Fibroblast of villous mesenchyme (primary cell): Measurements from ENCODE around the gene CLDN20. TPM values are rescaled to one million over a fixed set of nuclear protein-coding genes. Genes with fewer than 3 reads are reported as not detected.

Experiments used
- DNase-seq: peaks from one replicate; pipeline ENCODE4 v3.0.0-alpha.2; 2010; ENCODE audit warnings: low read depth
- H3K4me3 ChIP-seq: 2 replicates; pipeline ENCODE4 v1.5.1; 2011; ENCODE audit warnings: low read depth, mild to moderate bottlenecking, low read length
- total RNA-seq: library from RNA; depleted of rRNA; stranded (reverse); fragments of >200 nt; gene quantifications from 2 replicates; pipeline ENCODE4 v1.2.3, GENCODE V29; 2012
- TF ChIP-seq, protein P1 (sequence below): IDR thresholded peaks from 2 replicates; pipeline ENCODE4 v1.5.1; 2012; ENCODE audit warnings: low read depth, mild to moderate bottlenecking, low read length; ENCODE audit not compliant: insufficient read depth

The CLDN20 gene
- total RNA-seq, 1 donor: not detected

DNA sequence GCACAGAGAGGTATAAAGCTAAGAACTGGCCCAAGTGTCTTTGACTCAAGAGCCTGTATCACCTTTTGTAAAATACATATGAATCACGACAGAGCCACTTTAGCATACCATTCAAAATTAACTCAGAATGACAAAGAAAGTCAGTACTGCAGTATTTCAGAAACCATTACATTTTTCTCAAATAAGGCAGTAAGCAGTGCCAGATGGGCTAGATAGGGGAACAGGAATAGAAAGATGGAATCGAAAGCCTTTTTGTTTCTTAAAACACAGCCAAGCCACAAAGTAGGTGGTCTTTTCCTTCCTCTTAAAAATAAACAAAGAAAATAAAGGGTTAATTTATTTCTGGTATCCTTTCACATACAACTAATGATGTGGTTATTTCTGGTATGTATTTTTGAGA lies 10.3 kb downstream of the CLDN20 start:
- H3K4me3 ChIP-seq: no peak overlapping the region
- DNase-seq: no peak
- TF ChIP-seq, protein P1, sequence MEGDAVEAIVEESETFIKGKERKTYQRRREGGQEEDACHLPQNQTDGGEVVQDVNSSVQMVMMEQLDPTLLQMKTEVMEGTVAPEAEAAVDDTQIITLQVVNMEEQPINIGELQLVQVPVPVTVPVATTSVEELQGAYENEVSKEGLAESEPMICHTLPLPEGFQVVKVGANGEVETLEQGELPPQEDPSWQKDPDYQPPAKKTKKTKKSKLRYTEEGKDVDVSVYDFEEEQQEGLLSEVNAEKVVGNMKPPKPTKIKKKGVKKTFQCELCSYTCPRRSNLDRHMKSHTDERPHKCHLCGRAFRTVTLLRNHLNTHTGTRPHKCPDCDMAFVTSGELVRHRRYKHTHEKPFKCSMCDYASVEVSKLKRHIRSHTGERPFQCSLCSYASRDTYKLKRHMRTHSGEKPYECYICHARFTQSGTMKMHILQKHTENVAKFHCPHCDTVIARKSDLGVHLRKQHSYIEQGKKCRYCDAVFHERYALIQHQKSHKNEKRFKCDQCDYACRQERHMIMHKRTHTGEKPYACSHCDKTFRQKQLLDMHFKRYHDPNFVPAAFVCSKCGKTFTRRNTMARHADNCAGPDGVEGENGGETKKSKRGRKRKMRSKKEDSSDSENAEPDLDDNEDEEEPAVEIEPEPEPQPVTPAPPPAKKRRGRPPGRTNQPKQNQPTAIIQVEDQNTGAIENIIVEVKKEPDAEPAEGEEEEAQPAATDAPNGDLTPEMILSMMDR: no peak

DNA sequence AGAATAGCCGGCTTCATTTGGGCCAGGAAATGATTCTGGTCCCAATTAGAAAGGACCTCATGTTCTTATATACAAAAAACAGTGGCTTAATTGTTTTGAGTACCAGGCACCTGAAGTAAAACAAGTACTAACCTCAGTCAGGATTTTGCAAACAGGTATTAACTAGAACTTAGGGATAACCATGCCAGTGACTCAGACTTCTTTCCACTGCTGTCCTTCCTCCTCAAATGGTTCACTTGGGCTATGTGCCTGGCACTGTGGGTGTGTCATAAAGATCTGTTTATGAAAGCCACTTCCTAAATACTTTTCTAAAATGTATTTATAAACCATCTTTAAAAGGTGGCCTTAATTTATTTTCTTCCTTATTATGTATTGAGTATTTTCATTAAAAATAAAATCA lies 10.7 kb downstream of the CLDN20 start:
- peak; percentile 36 for DNase-seq

DNA sequence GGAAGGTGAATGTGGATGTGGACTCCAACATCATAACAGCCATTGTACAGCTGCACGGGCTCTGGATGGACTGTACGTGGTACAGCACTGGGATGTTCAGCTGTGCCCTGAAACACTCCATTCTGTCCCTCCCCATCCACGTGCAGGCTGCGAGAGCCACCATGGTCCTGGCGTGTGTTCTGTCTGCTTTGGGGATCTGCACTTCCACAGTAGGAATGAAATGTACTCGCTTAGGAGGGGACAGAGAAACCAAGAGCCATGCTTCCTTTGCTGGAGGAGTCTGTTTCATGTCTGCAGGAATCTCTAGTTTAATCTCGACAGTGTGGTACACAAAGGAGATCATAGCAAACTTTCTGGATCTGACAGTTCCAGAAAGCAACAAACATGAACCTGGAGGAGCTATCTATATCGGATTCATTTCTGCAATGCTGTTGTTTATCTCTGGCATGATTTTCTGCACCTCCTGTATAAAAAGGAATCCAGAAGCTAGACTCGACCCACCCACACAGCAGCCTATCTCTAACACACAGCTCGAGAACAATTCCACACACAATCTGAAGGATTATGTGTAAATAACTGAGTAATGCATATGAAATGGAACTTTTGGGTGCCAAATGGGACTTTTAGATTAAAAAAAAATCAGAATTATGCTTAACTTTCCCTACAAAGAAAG lies 12.1 kb downstream of the CLDN20 start:
- TF ChIP-seq, protein P1: no peak
- no peak overlapping the region for H3K4me3 ChIP-seq
- peak; percentile 20 for DNase-seq

More for the DNA sequence above, 10.7 kb downstream of the CLDN20 start:
- H3K4me3 ChIP-seq: no peak overlapping the region
- TF ChIP-seq, protein P1: no peak

DNA sequence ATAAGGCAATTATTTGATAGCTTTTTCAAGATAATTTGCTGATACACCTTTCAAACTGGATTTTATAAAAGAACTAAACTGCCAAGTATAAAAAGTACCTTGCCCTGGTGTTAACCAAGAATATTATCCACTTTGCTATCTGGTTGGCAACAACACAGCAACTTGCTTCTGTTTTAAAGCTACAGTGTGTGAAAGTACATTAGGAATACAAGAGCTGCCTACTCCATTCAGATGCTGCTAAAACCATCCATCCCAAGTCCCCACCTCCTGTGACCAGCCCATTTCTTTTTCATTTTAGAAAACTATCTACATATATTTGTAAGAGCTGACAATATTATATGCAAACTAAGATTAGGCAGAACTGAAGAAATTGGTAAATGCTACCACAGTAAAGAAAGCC lies 12.8 kb downstream of the CLDN20 start:
- TF ChIP-seq, protein P1: no peak
- DNase-seq: no peak
- H3K4me3 ChIP-seq: no peak overlapping the region

DNA sequence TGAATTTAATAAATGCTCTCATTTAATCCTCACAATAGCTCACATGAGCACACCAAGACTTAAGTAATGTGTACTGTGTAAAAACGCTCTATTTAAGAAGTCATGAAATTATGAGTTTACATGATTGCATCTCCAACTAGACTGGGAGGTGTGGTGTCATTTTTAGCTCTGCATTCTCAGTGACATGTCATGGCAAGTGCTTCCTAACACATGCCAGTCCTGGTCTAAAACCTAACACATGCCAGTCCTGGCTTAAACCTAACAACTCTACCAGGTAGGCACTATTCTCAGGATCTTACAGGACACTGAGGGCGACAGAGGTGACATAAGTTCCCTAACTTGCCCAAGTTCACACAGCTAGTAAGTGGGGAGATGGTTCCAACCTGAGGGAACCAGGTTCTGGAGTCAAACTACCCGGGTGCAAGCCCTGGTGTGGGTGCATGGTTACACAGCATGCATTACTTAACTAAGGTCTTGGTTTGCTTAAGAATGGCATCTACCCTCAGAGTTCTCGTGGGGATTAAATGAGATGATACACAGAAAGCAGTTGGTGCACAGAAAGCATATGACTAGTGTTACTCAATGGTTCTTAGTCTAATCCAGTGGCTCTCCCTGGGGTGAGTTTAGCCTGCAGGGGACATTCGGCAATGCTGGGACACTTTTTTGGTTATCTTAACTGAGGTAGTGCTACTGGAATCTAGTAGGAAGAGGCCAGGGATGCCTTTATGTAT lies 14.7 kb downstream of the CLDN20 start:
- H3K4me3 ChIP-seq: no peak overlapping the region
- TF ChIP-seq, protein P1: no peak
- DNase-seq: no peak

DNA sequence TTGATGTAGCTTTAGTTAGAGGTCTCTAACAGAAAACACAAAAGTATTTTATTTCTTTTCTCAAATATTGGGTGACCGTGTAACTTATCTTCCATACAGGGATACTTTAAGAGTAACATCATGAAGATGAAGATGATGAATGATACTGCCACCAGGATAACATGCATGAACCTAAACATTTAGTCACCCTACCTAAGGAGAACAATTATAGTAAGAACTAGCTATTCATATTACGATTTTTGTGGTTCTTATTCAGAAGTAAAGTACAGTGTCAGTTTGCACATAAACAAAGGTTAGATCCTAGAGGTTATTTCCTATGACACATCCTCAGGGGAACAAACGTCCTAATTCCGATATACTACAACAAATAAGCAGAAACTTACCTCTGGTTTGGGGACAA lies 21.0 kb downstream of the CLDN20 start:
- no peak for DNase-seq
- TF ChIP-seq, protein P1: no peak

More for the DNA sequence above, 21.0 kb downstream of the CLDN20 start:
- no peak overlapping the region for H3K4me3 ChIP-seq
